ENCODE data around the gene MUC15.

MUC15 gene

GRCh38 chr11:26541870-26542269 lies 30.2 kb downstream of the MUC15 start:
- Histone ChIP-seq H2AFZ (ENCODE audit: low read length) (no peak overlapping the region), H3K4me2 (ENCODE audit: low read length) (no peak overlapping the region), H3K27me3 (ENCODE audit: insufficient read depth, low read length) (no peaks in the 10 kb centered on the region), H3F3A (ENCODE audit: insufficient read depth, low read length) (no peaks in the 10 kb centered on the region), H3K4me3 (ENCODE audit: low read depth, low read length, poor library complexity, severe bottlenecking) (no peak overlapping the region), H3K4me1 (ENCODE audit: insufficient read depth, low read length, severe bottlenecking) (no peaks in the 10 kb centered on the region), H3K9me2 (ENCODE audit: low read depth, low read length) (no peaks in the 10 kb centered on the region), H3K9ac (ENCODE audit: low read length) (no peak overlapping the region), H3K36me3 (ENCODE audit: insufficient read depth, low read length) (no peaks in the 10 kb centered on the region), H3K27ac (ENCODE audit: low read depth, low read length, poor library complexity, severe bottlenecking) (no peak overlapping the region), H3K79me2 (ENCODE audit: insufficient read depth, low read length) (no peaks in the 10 kb centered on the region), H4K20me1 (ENCODE audit: insufficient read depth, low read length) (no peaks in the 10 kb centered on the region), H3K9me3 (ENCODE audit: low read length) (no peaks in the 10 kb centered on the region)
- no peak for TF ChIP-seq EZH2 (IDR thresholded peaks at IDR 0.05; ENCODE audit: borderline replicate concordance, low read length)
- TF ChIP-seq CTCF (IDR thresholded peaks at IDR 0.05; ENCODE audit: low read length) = no peak

GRCh38 chr11:26539517-26539916 lies 32.5 kb downstream of the MUC15 start:
- Histone ChIP-seq H4K20me1 (ENCODE audit: insufficient read depth, low read length) (no peaks in the 10 kb centered on the region), H3K4me3 (ENCODE audit: low read depth, low read length, poor library complexity, severe bottlenecking) (no peak overlapping the region), H3K27me3 (ENCODE audit: insufficient read depth, low read length) (no peaks in the 10 kb centered on the region), H3K27ac (ENCODE audit: low read depth, low read length, poor library complexity, severe bottlenecking) (no peak overlapping the region), H3K9me2 (ENCODE audit: low read depth, low read length) (no peaks in the 10 kb centered on the region), H3K36me3 (ENCODE audit: insufficient read depth, low read length) (no peaks in the 10 kb centered on the region), H3K9ac (ENCODE audit: low read length) (no peak overlapping the region), H3F3A (ENCODE audit: insufficient read depth, low read length) (no peaks in the 10 kb centered on the region), H3K9me3 (ENCODE audit: low read length) (no peaks in the 10 kb centered on the region), H3K4me2 (ENCODE audit: low read length) (no peak overlapping the region), H2AFZ (ENCODE audit: low read length) (no peak overlapping the region), H3K79me2 (ENCODE audit: insufficient read depth, low read length) (no peaks in the 10 kb centered on the region), H3K4me1 (ENCODE audit: insufficient read depth, low read length, severe bottlenecking) (no peaks in the 10 kb centered on the region)
- no peak for TF ChIP-seq EZH2 (IDR thresholded peaks at IDR 0.05; ENCODE audit: borderline replicate concordance, low read length)
- no peak for TF ChIP-seq CTCF (IDR thresholded peaks at IDR 0.05; ENCODE audit: low read length)

GRCh38 chr11:26537341-26537740 lies 34.7 kb downstream of the MUC15 start:
- no peaks in the 10 kb centered on the region for H3K79me2 ChIP-seq (ENCODE audit: insufficient read depth, low read length)
- no peaks in the 10 kb centered on the region for H3K9me3 ChIP-seq (ENCODE audit: low read length)
- H3K27ac ChIP-seq (ENCODE audit: low read depth, low read length, poor library complexity, severe bottlenecking) = no peak overlapping the region
- no peak overlapping the region for H2AFZ ChIP-seq (ENCODE audit: low read length)
- no peaks in the 10 kb centered on the region for H3K27me3 ChIP-seq (ENCODE audit: insufficient read depth, low read length)
- no peak overlapping the region for H3K9ac ChIP-seq (ENCODE audit: low read length)
- H3K4me2 ChIP-seq (ENCODE audit: low read length) = no peak overlapping the region
- no peak overlapping the region for H3K4me3 ChIP-seq (ENCODE audit: low read depth, low read length, poor library complexity, severe bottlenecking)
- H4K20me1 ChIP-seq (ENCODE audit: insufficient read depth, low read length) = no peaks in the 10 kb centered on the region
- H3K9me2 ChIP-seq (ENCODE audit: low read depth, low read length) = no peaks in the 10 kb centered on the region
- H3K4me1 ChIP-seq (ENCODE audit: insufficient read depth, low read length, severe bottlenecking) = no peaks in the 10 kb centered on the region
- no peak for TF ChIP-seq CTCF (IDR thresholded peaks at IDR 0.05; ENCODE audit: low read length)
- TF ChIP-seq EZH2 (IDR thresholded peaks at IDR 0.05; ENCODE audit: borderline replicate concordance, low read length) = no peak
- no peaks in the 10 kb centered on the region for H3F3A ChIP-seq (ENCODE audit: insufficient read depth, low read length)
- H3K36me3 ChIP-seq (ENCODE audit: insufficient read depth, low read length) = no peaks in the 10 kb centered on the region
